AG08395 (cell line): ENCODE data around the gene THRSP.
"Not testable (repeated sequence)": the region's sequence is repeated elsewhere in the genome, so short reads cannot be mapped to it uniquely, and the experiment has no call there.

Experiments used
- DNase-seq: peaks from one replicate; pipeline ENCODE4 v3.0.0; 2012; ENCODE audit warnings: mixed read lengths, low spot score

The THRSP gene

GRCh38 chr11:78039391-78039918 lies 24.2 kb upstream of the THRSP start:
- no peak for DNase-seq

GRCh38 chr11:78039919-78040671 lies 23.6 kb upstream of the THRSP start:
- DNase-seq = peak; percentile 87

- no peak for DNase-seq
Observed at GRCh38 chr11:78040691-78041379, 22.8 kb upstream of the THRSP start.

GRCh38 chr11:78041380-78041719 lies 22.3 kb upstream of the THRSP start:
- not testable (repeated sequence) for DNase-seq

- no peak for DNase-seq
Observed at GRCh38 chr11:78041843-78042440, 21.7 kb upstream of the THRSP start.

GRCh38 chr11:78044706-78045105 lies 19.0 kb upstream of the THRSP start:
- no peak for DNase-seq

GRCh38 chr11:78045851-78046485 lies 17.7 kb upstream of the THRSP start:
- peak; percentile 86 for DNase-seq

- DNase-seq = no peak
Observed at GRCh38 chr11:78046486-78046854, 17.2 kb upstream of the THRSP start.

GRCh38 chr11:78048561-78048960 lies 15.1 kb upstream of the THRSP start:
- peak; percentile 1 for DNase-seq

GRCh38 chr11:78049348-78049747 lies 14.3 kb upstream of the THRSP start:
- DNase-seq = no peak

- peak; percentile 41 for DNase-seq
Observed at GRCh38 chr11:78050964-78051831, 12.5 kb upstream of the THRSP start.

GRCh38 chr11:78054971-78055370 lies 8.7 kb upstream of the THRSP start:
- no peak for DNase-seq

- DNase-seq = no peak
Observed at GRCh38 chr11:78056093-78056492, 7.6 kb upstream of the THRSP start.

GRCh38 chr11:78057462-78058055 lies 6.1 kb upstream of the THRSP start:
- DNase-seq = no peak

- peak; percentile 2 for DNase-seq
Observed at GRCh38 chr11:78059749-78060328, 3.8 kb upstream of the THRSP start.

- DNase-seq = no peak
Observed at GRCh38 chr11:78060533-78060932, 3.1 kb upstream of the THRSP start.

GRCh38 chr11:78061088-78061920 lies 2.4 kb upstream of the THRSP start:
- no peak for DNase-seq

- DNase-seq = no peak
Observed at GRCh38 chr11:78061921-78062311, 1.7 kb upstream of the THRSP start.

- DNase-seq = no peak
Observed at GRCh38 chr11:78062671-78063070, 990 bp upstream of the THRSP start.

- no peak for DNase-seq
Observed at GRCh38 chr11:78065203-78065602, 1.5 kb downstream of the THRSP start.
